ENCODE results near the gene GTPBP6. TPM values are rescaled to one million over a fixed set of nuclear protein-coding genes. Genes with fewer than 3 reads are reported as not detected.

Gene GTPBP6
- polyA plus RNA-seq, 1 of the 3 experiments (the other 2 are of a cell fraction), result 47.3 TPM

DNA sequence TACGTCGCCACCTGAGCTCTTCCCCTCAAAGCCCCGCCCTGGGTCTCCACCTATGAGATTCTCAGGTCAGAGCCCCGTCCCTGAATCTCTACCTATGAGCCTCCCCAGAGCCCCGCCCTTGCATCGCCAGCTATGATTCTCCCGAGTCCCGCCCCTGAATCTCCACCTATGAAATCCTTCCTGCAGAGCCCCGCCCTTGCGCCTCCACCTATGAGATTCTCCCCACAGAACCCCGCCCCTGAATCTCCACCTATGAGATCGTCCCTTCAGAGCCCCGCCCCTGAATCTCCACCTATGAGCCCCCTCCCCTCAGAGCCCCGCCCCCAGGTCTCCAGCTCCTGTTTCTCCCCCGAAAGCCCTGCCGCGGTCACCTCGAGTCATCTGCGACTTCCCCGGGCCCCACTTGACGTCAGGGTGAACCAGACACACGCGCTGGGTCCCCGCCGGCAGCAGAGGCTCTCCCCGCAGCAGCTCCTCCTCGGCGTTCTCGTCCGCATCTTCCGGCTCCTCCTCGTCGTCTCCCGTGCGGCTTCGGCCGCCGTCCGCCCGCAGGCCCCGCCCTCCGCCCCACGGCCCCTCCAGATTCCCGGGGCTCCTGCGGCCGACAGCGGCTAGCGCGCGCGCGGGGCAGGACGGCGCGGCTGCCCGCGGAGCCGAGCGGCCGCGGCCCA, 393 bp downstream of the GTPBP6 start (continued):
- TF ChIP-seq CHD2 (IDR thresholded peaks at IDR 0.05; ENCODE audit: low read length, partially characterized antibody), result peak; percentile 80
- no peak for TF ChIP-seq PBX3 (IDR thresholded peaks at IDR 0.05)
- TF ChIP-seq TCF12 (IDR thresholded peaks at IDR 0.05), result no peak; the same call in 1 of the 2 replicates
- TF ChIP-seq, protein P1, sequence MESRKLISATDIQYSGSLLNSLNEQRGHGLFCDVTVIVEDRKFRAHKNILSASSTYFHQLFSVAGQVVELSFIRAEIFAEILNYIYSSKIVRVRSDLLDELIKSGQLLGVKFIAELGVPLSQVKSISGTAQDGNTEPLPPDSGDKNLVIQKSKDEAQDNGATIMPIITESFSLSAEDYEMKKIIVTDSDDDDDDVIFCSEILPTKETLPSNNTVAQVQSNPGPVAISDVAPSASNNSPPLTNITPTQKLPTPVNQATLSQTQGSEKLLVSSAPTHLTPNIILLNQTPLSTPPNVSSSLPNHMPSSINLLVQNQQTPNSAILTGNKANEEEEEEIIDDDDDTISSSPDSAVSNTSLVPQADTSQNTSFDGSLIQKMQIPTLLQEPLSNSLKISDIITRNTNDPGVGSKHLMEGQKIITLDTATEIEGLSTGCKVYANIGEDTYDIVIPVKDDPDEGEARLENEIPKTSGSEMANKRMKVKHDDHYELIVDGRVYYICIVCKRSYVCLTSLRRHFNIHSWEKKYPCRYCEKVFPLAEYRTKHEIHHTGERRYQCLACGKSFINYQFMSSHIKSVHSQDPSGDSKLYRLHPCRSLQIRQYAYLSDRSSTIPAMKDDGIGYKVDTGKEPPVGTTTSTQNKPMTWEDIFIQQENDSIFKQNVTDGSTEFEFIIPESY (IDR thresholded peaks at IDR 0.05; ENCODE audit: borderline replicate concordance, low read depth), result no peak
- TF ChIP-seq, protein P2, sequence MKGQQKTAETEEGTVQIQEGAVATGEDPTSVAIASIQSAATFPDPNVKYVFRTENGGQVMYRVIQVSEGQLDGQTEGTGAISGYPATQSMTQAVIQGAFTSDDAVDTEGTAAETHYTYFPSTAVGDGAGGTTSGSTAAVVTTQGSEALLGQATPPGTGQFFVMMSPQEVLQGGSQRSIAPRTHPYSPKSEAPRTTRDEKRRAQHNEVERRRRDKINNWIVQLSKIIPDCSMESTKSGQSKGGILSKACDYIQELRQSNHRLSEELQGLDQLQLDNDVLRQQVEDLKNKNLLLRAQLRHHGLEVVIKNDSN (IDR thresholded peaks at IDR 0.05; ENCODE audit: borderline replicate concordance, low read depth), result no peak
- TF ChIP-seq MXI1 (IDR thresholded peaks at IDR 0.05; ENCODE audit: low read depth, low read length), result no peak; the same call in 1 of the 2 replicates
- TF ChIP-seq POLR2AphosphoS5 (IDR thresholded peaks at IDR 0.05; ENCODE audit: low read depth, low read length), result peak; percentile 80
- no peak for TF ChIP-seq NFIC (IDR thresholded peaks at IDR 0.05; ENCODE audit: borderline replicate concordance)
- no peak for TF ChIP-seq MEF2A (IDR thresholded peaks at IDR 0.05; ENCODE audit: borderline replicate concordance, low read depth)
- TF ChIP-seq GATA2 (CRISPR knock-in tag; IDR thresholded peaks at IDR 0.05), result no peak
- TF ChIP-seq SMC3 (IDR thresholded peaks at IDR 0.05; ENCODE audit: low read depth, low read length), result no peak
- no peak for TF ChIP-seq GABPA (IDR thresholded peaks at IDR 0.05; ENCODE audit: low read depth)
- TF ChIP-seq JUND (IDR thresholded peaks at IDR 0.05), result no peak
- TF ChIP-seq EP300 (IDR thresholded peaks at IDR 0.05; ENCODE audit: borderline replicate concordance in 1 of 2, low read depth in 1 of 2, low read length in 1 of 2), result no peak
- TF ChIP-seq, protein P3, sequence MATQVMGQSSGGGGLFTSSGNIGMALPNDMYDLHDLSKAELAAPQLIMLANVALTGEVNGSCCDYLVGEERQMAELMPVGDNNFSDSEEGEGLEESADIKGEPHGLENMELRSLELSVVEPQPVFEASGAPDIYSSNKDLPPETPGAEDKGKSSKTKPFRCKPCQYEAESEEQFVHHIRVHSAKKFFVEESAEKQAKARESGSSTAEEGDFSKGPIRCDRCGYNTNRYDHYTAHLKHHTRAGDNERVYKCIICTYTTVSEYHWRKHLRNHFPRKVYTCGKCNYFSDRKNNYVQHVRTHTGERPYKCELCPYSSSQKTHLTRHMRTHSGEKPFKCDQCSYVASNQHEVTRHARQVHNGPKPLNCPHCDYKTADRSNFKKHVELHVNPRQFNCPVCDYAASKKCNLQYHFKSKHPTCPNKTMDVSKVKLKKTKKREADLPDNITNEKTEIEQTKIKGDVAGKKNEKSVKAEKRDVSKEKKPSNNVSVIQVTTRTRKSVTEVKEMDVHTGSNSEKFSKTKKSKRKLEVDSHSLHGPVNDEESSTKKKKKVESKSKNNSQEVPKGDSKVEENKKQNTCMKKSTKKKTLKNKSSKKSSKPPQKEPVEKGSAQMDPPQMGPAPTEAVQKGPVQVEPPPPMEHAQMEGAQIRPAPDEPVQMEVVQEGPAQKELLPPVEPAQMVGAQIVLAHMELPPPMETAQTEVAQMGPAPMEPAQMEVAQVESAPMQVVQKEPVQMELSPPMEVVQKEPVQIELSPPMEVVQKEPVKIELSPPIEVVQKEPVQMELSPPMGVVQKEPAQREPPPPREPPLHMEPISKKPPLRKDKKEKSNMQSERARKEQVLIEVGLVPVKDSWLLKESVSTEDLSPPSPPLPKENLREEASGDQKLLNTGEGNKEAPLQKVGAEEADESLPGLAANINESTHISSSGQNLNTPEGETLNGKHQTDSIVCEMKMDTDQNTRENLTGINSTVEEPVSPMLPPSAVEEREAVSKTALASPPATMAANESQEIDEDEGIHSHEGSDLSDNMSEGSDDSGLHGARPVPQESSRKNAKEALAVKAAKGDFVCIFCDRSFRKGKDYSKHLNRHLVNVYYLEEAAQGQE (IDR thresholded peaks at IDR 0.05; ENCODE audit: low read depth, low read length), result no peak
- TF ChIP-seq, protein P4, sequence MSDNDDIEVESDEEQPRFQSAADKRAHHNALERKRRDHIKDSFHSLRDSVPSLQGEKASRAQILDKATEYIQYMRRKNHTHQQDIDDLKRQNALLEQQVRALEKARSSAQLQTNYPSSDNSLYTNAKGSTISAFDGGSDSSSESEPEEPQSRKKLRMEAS (IDR thresholded peaks at IDR 0.05; ENCODE audit: low read depth), result no peak
- TF ChIP-seq RFX5 (IDR thresholded peaks at IDR 0.05; ENCODE audit: low read length), result peak; percentile 33; the same call in 1 of the 2 replicates
- no peak for TF ChIP-seq EZH2phosphoT487 (IDR thresholded peaks at IDR 0.05; ENCODE audit: borderline replicate concordance, low read depth)
- no peak for TF ChIP-seq FOXJ3 (CRISPR knock-in tag; IDR thresholded peaks at IDR 0.05)
- TF ChIP-seq IRF3 (IDR thresholded peaks at IDR 0.05; ENCODE audit: low read depth, low read length), result peak; percentile 70
